Activated CD8-positive, alpha-beta T cell treated with anti-CD3 and anti-CD28 coated beads for 36 hours (primary cell): ENCODE results near the gene ALDH1A1. TPM values are rescaled to one million over a fixed set of nuclear protein-coding genes. Genes with fewer than 3 reads are reported as not detected.

Experiments used
- ATAC-seq: fragments of 200-7000 bp; cut with Tn5 transposase; one replicate; pipeline ENCODE4 v1.10.0; 2021; ENCODE audit warnings: mild to moderate bottlenecking, moderate library complexity
- CTCF ChIA-PET: fragments of 350-600 bp; sonication (Branson Sonifier 250); formaldehyde crosslinking; loops from one replicate; lab custom pipeline; 2021; ENCODE audit warnings: antibody characterized with exemption; lab: Charles Lee
- POLR2A ChIA-PET: fragments of 350-600 bp; sonication (Branson Sonifier 250); formaldehyde crosslinking; loops from one replicate; lab custom pipeline; 2021; ENCODE audit warnings: antibody characterized with exemption; lab: Charles Lee
- DNase-seq: peaks from one replicate; pipeline ENCODE4 v3.0.0-alpha.2; 2020
- H3K27ac Mint-ChIP-seq: one replicate; pipeline ENCODE4 v1.8.0; 2021; ENCODE audit warnings: mild to moderate bottlenecking, mixed read lengths
- H3K27me3 Mint-ChIP-seq: one replicate; pipeline ENCODE4 v1.8.0; 2021; ENCODE audit warnings: mixed read lengths
- H3K36me3 Mint-ChIP-seq: one replicate; pipeline ENCODE4 v1.8.0; 2021; ENCODE audit warnings: low read depth, mixed read lengths
- H3K4me1 Mint-ChIP-seq: one replicate; pipeline ENCODE4 v1.8.0; 2021; ENCODE audit warnings: low read depth, mixed read lengths
- H3K4me3 Mint-ChIP-seq: one replicate; pipeline ENCODE4 v1.8.0; 2021; ENCODE audit warnings: mild to moderate bottlenecking, moderate library complexity, mixed read lengths
- H3K9me3 Mint-ChIP-seq: one replicate; pipeline ENCODE4 v1.8.0; 2021; ENCODE audit warnings: mixed read lengths
- CTCF ChIP-seq: fragments of 200-600 bp; IDR thresholded peaks from one replicate; pipeline ENCODE4 v1.8.0; 2022; ENCODE audit warnings: antibody characterized with exemption, mild to moderate bottlenecking
- intact Hi-C: fragments of 100-400 bp; cut with micrococcal nuclease; formaldehyde crosslinking; loops from one replicate; pipeline ENCODE4 v1.10.0; 2022
- total RNA-seq, 2 experiments: library from RNA; stranded (reverse); gene quantifications; one replicate each; pipeline ENCODE4 v1.2.3, GENCODE V29; 2021

Gene ALDH1A1
- total RNA-seq, 2 experiments from 2014 or later: not detected

DNA sequence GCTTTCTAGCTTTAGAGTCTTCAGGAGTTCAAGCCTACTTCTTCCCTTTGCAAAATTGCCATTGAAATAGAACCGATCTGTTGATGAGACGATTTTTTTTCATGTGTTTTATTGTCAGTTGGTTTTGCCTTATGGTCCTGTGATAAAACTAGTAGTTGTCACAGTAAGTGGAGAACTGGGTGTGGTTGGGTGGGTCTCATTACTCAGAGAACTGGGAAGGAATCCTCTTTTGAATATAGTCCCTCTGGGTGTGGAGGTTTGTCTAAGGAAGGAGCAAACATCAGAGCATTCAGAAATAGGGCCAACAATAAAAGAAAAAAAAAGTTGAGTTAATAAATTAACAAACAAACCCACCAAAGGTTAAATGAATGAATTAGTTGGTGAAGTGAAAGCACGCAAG is 69.0 kb downstream of the ALDH1A1 start:
- Mint-ChIP-seq H3K27ac (no peak overlapping the region), H3K4me1 (no peaks in the 10 kb centered on the region), H3K36me3 (no peaks in the 10 kb centered on the region), H3K9me3 (no peaks in the 10 kb centered on the region), H3K27me3 (peaks cover 4% of the 10 kb centered on the region), H3K4me3 (no peak overlapping the region)
- CTCF ChIA-PET: no interaction called here
- intact Hi-C loops: no loop called here
- no peak for TF ChIP-seq CTCF
- POLR2A ChIA-PET: no interaction called here
- ATAC-seq (no peak), DNase-seq (no peak)

- CTCF ChIA-PET: interaction anchor here (1.2 kb wide), 1 partner anchor 141 kb away, joined by 3 read pairs; no protein-coding TSS in a partner anchor
- TF ChIP-seq CTCF: no peak
- DNase-seq (no peak), ATAC-seq (no peak)
- no peak overlapping the region for H3K4me3 Mint-ChIP-seq
- H3K9me3 Mint-ChIP-seq: no peaks in the 10 kb centered on the region
- H3K27me3 Mint-ChIP-seq: peaks cover 1% of the 10 kb centered on the region
- no peaks in the 10 kb centered on the region for H3K4me1 Mint-ChIP-seq
- intact Hi-C loops: no loop called here
- H3K27ac Mint-ChIP-seq: no peak overlapping the region
- no peaks in the 10 kb centered on the region for H3K36me3 Mint-ChIP-seq
- POLR2A ChIA-PET: no interaction called here
Observed at GRCh38 chr9:72882117-72882775, 70.6 kb downstream of the ALDH1A1 start.

DNA sequence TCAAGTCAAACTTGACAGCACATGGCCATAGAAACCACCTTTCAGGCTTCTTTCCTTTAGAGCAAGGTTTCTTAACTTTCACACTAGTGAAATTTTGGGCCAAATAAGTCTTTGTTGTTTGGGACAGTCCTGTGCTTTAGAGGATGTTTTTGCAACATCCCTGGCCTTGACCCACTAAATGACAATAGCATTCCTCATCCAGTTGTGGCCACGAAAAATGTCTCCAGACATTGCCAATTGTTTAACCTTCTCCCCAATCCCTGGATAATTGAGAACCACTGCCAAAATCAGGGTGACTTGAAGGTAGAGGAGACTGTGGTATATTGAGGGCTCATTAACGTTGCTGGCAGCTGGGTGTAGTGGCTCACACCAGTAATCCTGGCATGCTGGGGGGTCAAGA is 72.0 kb downstream of the ALDH1A1 start:
- Mint-ChIP-seq H3K27ac (no peak overlapping the region), H3K9me3 (no peaks in the 10 kb centered on the region), H3K4me1 (no peaks in the 10 kb centered on the region), H3K4me3 (no peak overlapping the region), H3K36me3 (no peaks in the 10 kb centered on the region), H3K27me3 (peaks cover 1% of the 10 kb centered on the region)
- ATAC-seq: no peak
- TF ChIP-seq CTCF: no peak
- intact Hi-C loops: no loop called here
- POLR2A ChIA-PET: interaction anchor here (0.6 kb wide), 1 partner anchor 150 kb away, joined by 5 read pairs; no protein-coding TSS in a partner anchor
- CTCF ChIA-PET: no interaction called here
- no peak for DNase-seq

GRCh38 chr9:72875221-72875620 is 77.6 kb downstream of the ALDH1A1 start:
- no peaks in the 10 kb centered on the region for H3K9me3 Mint-ChIP-seq
- ATAC-seq: no peak
- DNase-seq: no peak
- peaks cover 5% of the 10 kb centered on the region for H3K27me3 Mint-ChIP-seq
- no peak for TF ChIP-seq CTCF
- POLR2A ChIA-PET: no interaction called here
- intact Hi-C loops: loop anchor here (10.0 kb wide), 1 partner anchor 150 kb away; no protein-coding TSS in a partner anchor
- H3K27ac Mint-ChIP-seq: no peak overlapping the region
- CTCF ChIA-PET: no interaction called here
- H3K4me3 Mint-ChIP-seq: no peak overlapping the region
- no peaks in the 10 kb centered on the region for H3K36me3 Mint-ChIP-seq
- H3K4me1 Mint-ChIP-seq: no peaks in the 10 kb centered on the region

GRCh38 chr9:72874344-72874743 is 78.5 kb downstream of the ALDH1A1 start:
- CTCF ChIA-PET: no interaction called here
- intact Hi-C loops: loop anchor here (10.0 kb wide), 1 partner anchor 150 kb away; no protein-coding TSS in a partner anchor
- Mint-ChIP-seq H3K27ac (no peak overlapping the region), H3K4me3 (no peak overlapping the region), H3K36me3 (no peaks in the 10 kb centered on the region), H3K9me3 (no peaks in the 10 kb centered on the region), H3K27me3 (peaks cover 3% of the 10 kb centered on the region), H3K4me1 (no peaks in the 10 kb centered on the region)
- DNase-seq: no peak
- no peak for TF ChIP-seq CTCF
- POLR2A ChIA-PET: no interaction called here
- no peak for ATAC-seq
